SK-N-SH treated with all-trans-retinoic acid at 6 μM for 48 hours (cell line): ENCODE data around the gene BFSP2.

Source experiments
- ATAC-seq: fragments of 200-7000 bp; cut with Tn5 transposase; 3 replicates; pipeline ENCODE4 v1.9.1; 2020; ENCODE audit warnings: mild to moderate bottlenecking, moderate library complexity
- ARNTL ChIP-seq: fragments of 450-650 bp; formaldehyde crosslinking; IDR thresholded peaks from 2 replicates; pipeline ENCODE4 v1.5.0; 2020; ENCODE audit warnings: low read depth, mild to moderate bottlenecking, moderate library complexity, borderline replicate concordance
- BACH2 ChIP-seq: fragments of 250-450 bp; sonication (Bioruptor Pico); IDR thresholded peaks from 2 replicates; pipeline ENCODE4 v1.9.0; 2021; ENCODE audit warnings: mild to moderate bottlenecking, borderline replicate concordance
- CSDC2 ChIP-seq: fragments of 250-450 bp; sonication (Bioruptor Pico); IDR thresholded peaks from 2 replicates; pipeline ENCODE4 v1.5.0; 2020; ENCODE audit warnings: mild to moderate bottlenecking, moderate library complexity
- ESRRG ChIP-seq: fragments of 250-450 bp; sonication (Bioruptor Pico); IDR thresholded peaks from 2 replicates; pipeline ENCODE4 v1.6.1; 2021; ENCODE audit warnings: mild to moderate bottlenecking
- GLIS3 ChIP-seq: fragments of 250-450 bp; sonication (Bioruptor Pico); IDR thresholded peaks from 2 replicates; pipeline ENCODE4 v1.5.0; 2020; ENCODE audit warnings: mild to moderate bottlenecking, moderate library complexity
- ISL1 ChIP-seq: fragments of 250-450 bp; sonication (Bioruptor Pico); IDR thresholded peaks from 2 replicates; pipeline ENCODE4 v2.1.2; 2022; ENCODE audit warnings: mild to moderate bottlenecking, moderate library complexity
- PPARA ChIP-seq: fragments of 250-450 bp; sonication (Bioruptor Pico); IDR thresholded peaks from 2 replicates; pipeline ENCODE4 v1.5.0; 2020; ENCODE audit warnings: mild to moderate bottlenecking, borderline replicate concordance
- RARB ChIP-seq: fragments of 250-450 bp; sonication (Bioruptor Pico); IDR thresholded peaks from 2 replicates; pipeline ENCODE4 v1.8.0; 2021; ENCODE audit warnings: mild to moderate bottlenecking, moderate library complexity
- TCF4 ChIP-seq: fragments of 250-450 bp; sonication (Bioruptor Pico); IDR thresholded peaks from 2 replicates; pipeline ENCODE4 v1.8.0; 2021; ENCODE audit warnings: mild to moderate bottlenecking, moderate library complexity, borderline replicate concordance
- TOX ChIP-seq: fragments of 250-450 bp; sonication (Bioruptor Pico); IDR thresholded peaks from 2 replicates; pipeline ENCODE4 v1.8.0; 2021; ENCODE audit warnings: mild to moderate bottlenecking, moderate library complexity, borderline replicate concordance
- ZC3H10 ChIP-seq: fragments of 250-450 bp; sonication (Bioruptor Pico); IDR thresholded peaks from 2 replicates; pipeline ENCODE4 v1.5.1; 2021; ENCODE audit warnings: mild to moderate bottlenecking, moderate library complexity
- ZFP3 ChIP-seq: fragments of 250-450 bp; sonication (Bioruptor Pico); IDR thresholded peaks from 2 replicates; pipeline ENCODE4 v1.5.0; 2020; ENCODE audit warnings: mild to moderate bottlenecking, moderate library complexity
- ZFP30 ChIP-seq: fragments of 450-650 bp; formaldehyde crosslinking; IDR thresholded peaks from 2 replicates; pipeline ENCODE4 v1.5.0; 2022; ENCODE audit warnings: mild to moderate bottlenecking, moderate library complexity
- ZNF565 ChIP-seq: fragments of 450-650 bp; formaldehyde crosslinking; conservative IDR thresholded peaks from 2 replicates; pipeline ENCODE4 v1.5.0; 2020; ENCODE audit warnings: low read depth, mild to moderate bottlenecking, moderate library complexity
- ZNF70 ChIP-seq: fragments of 450-650 bp; formaldehyde crosslinking; IDR thresholded peaks from 2 replicates; pipeline ENCODE4 v1.5.0; 2020; ENCODE audit warnings: mild to moderate bottlenecking, moderate library complexity
- ZNF8 ChIP-seq: fragments of 450-650 bp; formaldehyde crosslinking; IDR thresholded peaks from 2 replicates; pipeline ENCODE4 v1.5.0; 2020; ENCODE audit warnings: mild to moderate bottlenecking, moderate library complexity
- TF ChIP-seq, protein P1 (sequence below): fragments of 250-450 bp; sonication (Bioruptor Pico); IDR thresholded peaks from 2 replicates; pipeline ENCODE4 v1.8.0; 2020; ENCODE audit warnings: mild to moderate bottlenecking, moderate library complexity, borderline replicate concordance
- TF ChIP-seq, protein P2 (sequence below): fragments of 250-450 bp; sonication (Bioruptor Pico); IDR thresholded peaks from 2 replicates; pipeline ENCODE4 v1.5.1; 2020; ENCODE audit warnings: low read depth, mild to moderate bottlenecking, moderate library complexity
- TF ChIP-seq, protein P3 (sequence below): fragments of 250-450 bp; sonication (Bioruptor Pico); IDR thresholded peaks from 2 replicates; pipeline ENCODE4 v1.5.1; 2021; ENCODE audit warnings: mild to moderate bottlenecking, moderate library complexity
- TF ChIP-seq, protein P4 (sequence below): fragments of 250-450 bp; sonication (Bioruptor Pico); IDR thresholded peaks from 2 replicates; pipeline ENCODE4 v1.8.0; 2021; ENCODE audit warnings: low read depth, mild to moderate bottlenecking, moderate library complexity, borderline replicate concordance
- TF ChIP-seq, protein P5 (sequence below): fragments of 250-450 bp; sonication (Bioruptor Pico); IDR thresholded peaks from 2 replicates; pipeline ENCODE4 v1.5.0; 2020; ENCODE audit warnings: mild to moderate bottlenecking, moderate library complexity

Gene BFSP2

DNA sequence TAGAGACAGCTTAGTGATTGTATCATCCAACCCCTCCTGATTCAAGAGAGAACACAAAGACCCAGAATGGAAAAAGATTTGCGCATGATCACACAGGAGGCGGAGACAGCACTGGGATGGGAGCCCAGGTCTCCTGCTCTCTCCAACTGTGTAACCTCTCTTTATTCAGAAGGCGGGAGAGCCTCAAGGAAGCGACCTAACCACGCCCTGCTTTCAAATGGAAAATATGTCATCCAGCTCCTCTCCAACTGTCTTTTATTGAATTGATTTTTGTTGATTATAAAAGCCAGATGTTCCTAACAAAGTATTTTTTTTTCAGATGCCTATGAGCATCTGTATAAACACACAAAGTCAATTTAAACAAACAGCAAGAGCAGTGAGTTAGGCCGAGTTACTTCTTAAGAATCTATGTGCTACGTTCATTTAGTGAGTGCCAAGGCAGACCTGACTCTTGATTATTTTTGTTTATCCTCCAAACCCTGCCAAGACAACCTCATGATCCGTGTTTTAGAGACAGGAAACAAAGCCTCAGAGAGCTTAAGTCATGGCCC, 74.5 kb downstream of the BFSP2 start:
- ATAC-seq: peak; percentile 43; the same call in 1 of the 3 replicates
- TF ChIP-seq TOX (CRISPR knock-in tag) (no peak), ZFP3 (CRISPR knock-in tag) (no peak), ARNTL (no peak), BACH2 (CRISPR knock-in tag) (no peak), RARB (CRISPR knock-in tag) (no peak), CSDC2 (CRISPR knock-in tag) (no peak), GLIS3 (CRISPR knock-in tag) (no peak), ZNF565 (CRISPR knock-in tag) (no peak), ZC3H10 (no peak), ISL1 (CRISPR knock-in tag) (no peak), PPARA (CRISPR knock-in tag) (no peak), ZFP30 (CRISPR knock-in tag) (no peak), ZNF8 (CRISPR knock-in tag) (no peak), ZNF70 (CRISPR knock-in tag) (no peak)
- TF ChIP-seq, protein P1, sequence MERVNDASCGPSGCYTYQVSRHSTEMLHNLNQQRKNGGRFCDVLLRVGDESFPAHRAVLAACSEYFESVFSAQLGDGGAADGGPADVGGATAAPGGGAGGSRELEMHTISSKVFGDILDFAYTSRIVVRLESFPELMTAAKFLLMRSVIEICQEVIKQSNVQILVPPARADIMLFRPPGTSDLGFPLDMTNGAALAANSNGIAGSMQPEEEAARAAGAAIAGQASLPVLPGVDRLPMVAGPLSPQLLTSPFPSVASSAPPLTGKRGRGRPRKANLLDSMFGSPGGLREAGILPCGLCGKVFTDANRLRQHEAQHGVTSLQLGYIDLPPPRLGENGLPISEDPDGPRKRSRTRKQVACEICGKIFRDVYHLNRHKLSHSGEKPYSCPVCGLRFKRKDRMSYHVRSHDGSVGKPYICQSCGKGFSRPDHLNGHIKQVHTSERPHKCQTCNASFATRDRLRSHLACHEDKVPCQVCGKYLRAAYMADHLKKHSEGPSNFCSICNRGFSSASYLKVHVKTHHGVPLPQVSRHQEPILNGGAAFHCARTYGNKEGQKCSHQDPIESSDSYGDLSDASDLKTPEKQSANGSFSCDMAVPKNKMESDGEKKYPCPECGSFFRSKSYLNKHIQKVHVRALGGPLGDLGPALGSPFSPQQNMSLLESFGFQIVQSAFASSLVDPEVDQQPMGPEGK (CRISPR knock-in tag): no peak
- TF ChIP-seq, protein P2, sequence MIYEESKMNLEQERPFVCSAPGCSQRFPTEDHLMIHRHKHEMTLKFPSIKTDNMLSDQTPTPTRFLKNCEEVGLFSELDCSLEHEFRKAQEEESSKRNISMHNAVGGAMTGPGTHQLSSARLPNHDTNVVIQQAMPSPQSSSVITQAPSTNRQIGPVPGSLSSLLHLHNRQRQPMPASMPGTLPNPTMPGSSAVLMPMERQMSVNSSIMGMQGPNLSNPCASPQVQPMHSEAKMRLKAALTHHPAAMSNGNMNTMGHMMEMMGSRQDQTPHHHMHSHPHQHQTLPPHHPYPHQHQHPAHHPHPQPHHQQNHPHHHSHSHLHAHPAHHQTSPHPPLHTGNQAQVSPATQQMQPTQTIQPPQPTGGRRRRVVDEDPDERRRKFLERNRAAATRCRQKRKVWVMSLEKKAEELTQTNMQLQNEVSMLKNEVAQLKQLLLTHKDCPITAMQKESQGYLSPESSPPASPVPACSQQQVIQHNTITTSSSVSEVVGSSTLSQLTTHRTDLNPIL (CRISPR knock-in tag): no peak
- TF ChIP-seq, protein P3, sequence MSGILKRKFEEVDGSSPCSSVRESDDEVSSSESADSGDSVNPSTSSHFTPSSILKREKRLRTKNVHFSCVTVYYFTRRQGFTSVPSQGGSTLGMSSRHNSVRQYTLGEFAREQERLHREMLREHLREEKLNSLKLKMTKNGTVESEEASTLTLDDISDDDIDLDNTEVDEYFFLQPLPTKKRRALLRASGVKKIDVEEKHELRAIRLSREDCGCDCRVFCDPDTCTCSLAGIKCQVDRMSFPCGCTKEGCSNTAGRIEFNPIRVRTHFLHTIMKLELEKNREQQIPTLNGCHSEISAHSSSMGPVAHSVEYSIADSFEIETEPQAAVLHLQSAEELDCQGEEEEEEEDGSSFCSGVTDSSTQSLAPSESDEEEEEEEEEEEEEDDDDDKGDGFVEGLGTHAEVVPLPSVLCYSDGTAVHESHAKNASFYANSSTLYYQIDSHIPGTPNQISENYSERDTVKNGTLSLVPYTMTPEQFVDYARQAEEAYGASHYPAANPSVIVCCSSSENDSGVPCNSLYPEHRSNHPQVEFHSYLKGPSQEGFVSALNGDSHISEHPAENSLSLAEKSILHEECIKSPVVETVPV (CRISPR knock-in tag): no peak

DNA sequence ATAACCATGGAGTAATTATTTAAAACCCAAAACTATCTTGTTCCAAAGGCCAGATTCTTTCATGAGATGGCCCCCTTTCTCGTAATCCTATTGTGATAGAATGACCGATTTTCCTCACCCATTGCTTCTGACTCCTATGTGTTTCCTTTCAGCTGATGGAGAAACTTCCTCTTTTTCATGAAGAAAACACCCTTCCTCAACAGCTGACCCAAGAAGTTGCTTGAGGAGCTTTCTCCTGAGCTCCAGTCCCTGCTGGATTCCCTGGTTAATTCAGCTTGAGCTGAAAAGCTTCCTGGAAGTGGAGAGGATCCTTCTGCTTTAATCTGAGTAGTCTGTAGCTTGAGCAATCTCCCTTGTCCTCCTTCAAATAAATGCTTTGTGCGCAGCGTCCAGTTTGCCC, 75.0 kb downstream of the BFSP2 start:
- TF ChIP-seq GLIS3 (CRISPR knock-in tag) (no peak), ARNTL (no peak), BACH2 (CRISPR knock-in tag) (no peak), ZNF565 (CRISPR knock-in tag) (no peak), PPARA (CRISPR knock-in tag) (no peak), ISL1 (CRISPR knock-in tag) (no peak), ZNF8 (CRISPR knock-in tag) (no peak), ZFP3 (CRISPR knock-in tag) (no peak), ESRRG (CRISPR knock-in tag) (no peak), RARB (CRISPR knock-in tag) (no peak), CSDC2 (CRISPR knock-in tag) (no peak), ZC3H10 (no peak), ZFP30 (CRISPR knock-in tag) (no peak), ZNF70 (CRISPR knock-in tag) (no peak), TCF4 (CRISPR knock-in tag) (no peak), TOX (CRISPR knock-in tag) (no peak)
- TF ChIP-seq, protein P4, sequence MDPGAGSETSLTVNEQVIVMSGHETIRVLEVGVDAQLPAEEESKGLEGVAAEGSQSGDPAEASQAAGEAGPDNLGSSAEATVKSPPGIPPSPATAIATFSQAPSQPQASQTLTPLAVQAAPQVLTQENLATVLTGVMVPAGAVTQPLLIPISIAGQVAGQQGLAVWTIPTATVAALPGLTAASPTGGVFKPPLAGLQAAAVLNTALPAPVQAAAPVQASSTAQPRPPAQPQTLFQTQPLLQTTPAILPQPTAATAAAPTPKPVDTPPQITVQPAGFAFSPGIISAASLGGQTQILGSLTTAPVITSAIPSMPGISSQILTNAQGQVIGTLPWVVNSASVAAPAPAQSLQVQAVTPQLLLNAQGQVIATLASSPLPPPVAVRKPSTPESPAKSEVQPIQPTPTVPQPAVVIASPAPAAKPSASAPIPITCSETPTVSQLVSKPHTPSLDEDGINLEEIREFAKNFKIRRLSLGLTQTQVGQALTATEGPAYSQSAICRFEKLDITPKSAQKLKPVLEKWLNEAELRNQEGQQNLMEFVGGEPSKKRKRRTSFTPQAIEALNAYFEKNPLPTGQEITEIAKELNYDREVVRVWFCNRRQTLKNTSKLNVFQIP (CRISPR knock-in tag): no peak
- TF ChIP-seq, protein P3 (CRISPR knock-in tag): no peak
- TF ChIP-seq, protein P1 (CRISPR knock-in tag): no peak
- TF ChIP-seq, protein P5, sequence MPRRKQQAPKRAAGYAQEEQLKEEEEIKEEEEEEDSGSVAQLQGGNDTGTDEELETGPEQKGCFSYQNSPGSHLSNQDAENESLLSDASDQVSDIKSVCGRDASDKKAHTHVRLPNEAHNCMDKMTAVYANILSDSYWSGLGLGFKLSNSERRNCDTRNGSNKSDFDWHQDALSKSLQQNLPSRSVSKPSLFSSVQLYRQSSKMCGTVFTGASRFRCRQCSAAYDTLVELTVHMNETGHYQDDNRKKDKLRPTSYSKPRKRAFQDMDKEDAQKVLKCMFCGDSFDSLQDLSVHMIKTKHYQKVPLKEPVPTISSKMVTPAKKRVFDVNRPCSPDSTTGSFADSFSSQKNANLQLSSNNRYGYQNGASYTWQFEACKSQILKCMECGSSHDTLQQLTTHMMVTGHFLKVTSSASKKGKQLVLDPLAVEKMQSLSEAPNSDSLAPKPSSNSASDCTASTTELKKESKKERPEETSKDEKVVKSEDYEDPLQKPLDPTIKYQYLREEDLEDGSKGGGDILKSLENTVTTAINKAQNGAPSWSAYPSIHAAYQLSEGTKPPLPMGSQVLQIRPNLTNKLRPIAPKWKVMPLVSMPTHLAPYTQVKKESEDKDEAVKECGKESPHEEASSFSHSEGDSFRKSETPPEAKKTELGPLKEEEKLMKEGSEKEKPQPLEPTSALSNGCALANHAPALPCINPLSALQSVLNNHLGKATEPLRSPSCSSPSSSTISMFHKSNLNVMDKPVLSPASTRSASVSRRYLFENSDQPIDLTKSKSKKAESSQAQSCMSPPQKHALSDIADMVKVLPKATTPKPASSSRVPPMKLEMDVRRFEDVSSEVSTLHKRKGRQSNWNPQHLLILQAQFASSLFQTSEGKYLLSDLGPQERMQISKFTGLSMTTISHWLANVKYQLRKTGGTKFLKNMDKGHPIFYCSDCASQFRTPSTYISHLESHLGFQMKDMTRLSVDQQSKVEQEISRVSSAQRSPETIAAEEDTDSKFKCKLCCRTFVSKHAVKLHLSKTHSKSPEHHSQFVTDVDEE: no peak
- TF ChIP-seq, all 23 proteins: peak for 0
- no peak for ATAC-seq
